Dermis blood vessel endothelial cell (primary cell): ENCODE data around the gene PLCH1. TPM values are rescaled to one million over a fixed set of nuclear protein-coding genes. Genes with fewer than 3 reads are reported as not detected.

ENCODE experiments used
- DNase-seq: peaks from one replicate; pipeline ENCODE4 v3.0.0; 2010
- total RNA-seq: library from RNA; depleted of rRNA; stranded (reverse); fragments of >200 nt; gene quantifications from 2 replicates; pipeline ENCODE4 v1.2.3, GENCODE V29; 2014

Gene PLCH1
- total RNA-seq, 1 donor from 2014 or later, result not detected

GRCh38 chr3:155528579-155528978, 216.3 kb downstream of the PLCH1 start:
- DNase-seq, result no peak

GRCh38 chr3:155525324-155525833, 219.5 kb downstream of the PLCH1 start:
- no peak for DNase-seq

- DNase-seq, result no peak
Measured at GRCh38 chr3:155520463-155520862, 224.4 kb downstream of the PLCH1 start.

GRCh38 chr3:155519078-155519477, 225.8 kb downstream of the PLCH1 start:
- no peak for DNase-seq

- no peak for DNase-seq
Measured at GRCh38 chr3:155517903-155518302, 227.0 kb downstream of the PLCH1 start.

- no peak for DNase-seq
Measured at GRCh38 chr3:155516439-155516838, 228.4 kb downstream of the PLCH1 start.

GRCh38 chr3:155512867-155513261, 232.0 kb downstream of the PLCH1 start:
- DNase-seq, result no peak

- no peak for DNase-seq
Measured at GRCh38 chr3:155512175-155512866, 232.6 kb downstream of the PLCH1 start.

- DNase-seq, result no peak
Measured at GRCh38 chr3:155504682-155505081, 240.2 kb downstream of the PLCH1 start.

- DNase-seq, result no peak
Measured at GRCh38 chr3:155502630-155503029, 242.2 kb downstream of the PLCH1 start.

- DNase-seq, result no peak
Measured at GRCh38 chr3:155500194-155500818, 244.6 kb downstream of the PLCH1 start.

GRCh38 chr3:155497930-155498647, 246.8 kb downstream of the PLCH1 start:
- no peak for DNase-seq

GRCh38 chr3:155496206-155496605, 248.7 kb downstream of the PLCH1 start:
- no peak for DNase-seq

- no peak for DNase-seq
Measured at GRCh38 chr3:155495387-155495786, 249.5 kb downstream of the PLCH1 start.

- no peak for DNase-seq
Measured at GRCh38 chr3:155494332-155494731, 250.5 kb downstream of the PLCH1 start.

GRCh38 chr3:155492841-155493240, 252.0 kb downstream of the PLCH1 start:
- DNase-seq, result no peak

- DNase-seq, result no peak
Measured at GRCh38 chr3:155491696-155492095, 253.2 kb downstream of the PLCH1 start.

- DNase-seq, result no peak
Measured at GRCh38 chr3:155488671-155489070, 256.2 kb downstream of the PLCH1 start.

- DNase-seq, result no peak
Measured at GRCh38 chr3:155485897-155486296, 259.0 kb downstream of the PLCH1 start.

- no peak for DNase-seq
Measured at GRCh38 chr3:155481591-155481990, 263.3 kb downstream of the PLCH1 start.

GRCh38 chr3:155481089-155481488, 263.8 kb downstream of the PLCH1 start:
- DNase-seq, result no peak

- DNase-seq, result no peak
Measured at GRCh38 chr3:155465664-155466063, 279.2 kb downstream of the PLCH1 start.

GRCh38 chr3:155462672-155463071, 282.2 kb downstream of the PLCH1 start:
- no peak for DNase-seq

GRCh38 chr3:155457591-155457990, 287.3 kb downstream of the PLCH1 start:
- DNase-seq, result no peak
